ENCODE results near the gene LSG1.

The LSG1 gene

DNA sequence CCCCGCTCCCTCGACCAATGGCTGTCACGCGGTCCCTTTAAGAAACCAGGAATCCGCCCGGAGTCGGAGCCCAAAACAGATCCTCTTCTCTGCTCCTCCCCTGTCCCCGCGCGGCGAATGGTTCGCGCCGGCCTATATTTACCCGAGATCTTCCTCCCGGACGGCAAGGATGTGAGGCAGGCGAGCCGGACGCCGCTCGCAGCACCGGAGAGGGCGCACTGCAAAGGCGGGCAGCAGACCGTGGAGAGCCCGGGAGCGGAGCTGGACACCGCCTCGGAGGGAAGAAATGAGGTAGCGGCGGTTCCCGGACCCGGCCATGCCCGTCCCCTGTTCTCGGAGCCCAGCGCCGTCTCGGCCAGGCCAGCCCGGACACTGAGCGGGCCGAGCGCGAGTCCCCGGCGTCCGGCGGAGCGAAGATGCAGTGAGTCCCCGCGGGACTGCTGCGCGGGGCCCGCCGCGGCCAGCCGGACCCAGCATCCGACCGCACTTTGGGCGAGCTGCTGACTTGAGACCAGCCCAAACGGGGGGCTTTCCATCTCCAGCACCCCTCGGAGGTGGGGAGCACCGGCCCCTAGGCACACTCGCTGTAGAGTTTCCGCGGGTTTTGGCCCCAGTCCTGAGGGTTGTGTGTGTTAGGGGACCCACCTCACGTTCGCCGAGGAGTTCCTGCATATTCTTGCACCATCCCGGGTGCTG, 13.9 kb upstream of the LSG1 start, which contains the start of gene FAM43A:
Gene FAM43A, plus strand, starts transcription at position 166 of the 696 bp plus-strand sequence. CDS start 944 bp downstream, outside the sequence.
- DNase-seq: peak; percentile 94
- H3K4me3 ChIP-seq (ENCODE audit: low read depth, low read length): peak within 1 kb of the TSS; percentile 92
- H3K27me3 ChIP-seq: no peaks in the 10 kb centered on the region
- TF ChIP-seq, protein P1, sequence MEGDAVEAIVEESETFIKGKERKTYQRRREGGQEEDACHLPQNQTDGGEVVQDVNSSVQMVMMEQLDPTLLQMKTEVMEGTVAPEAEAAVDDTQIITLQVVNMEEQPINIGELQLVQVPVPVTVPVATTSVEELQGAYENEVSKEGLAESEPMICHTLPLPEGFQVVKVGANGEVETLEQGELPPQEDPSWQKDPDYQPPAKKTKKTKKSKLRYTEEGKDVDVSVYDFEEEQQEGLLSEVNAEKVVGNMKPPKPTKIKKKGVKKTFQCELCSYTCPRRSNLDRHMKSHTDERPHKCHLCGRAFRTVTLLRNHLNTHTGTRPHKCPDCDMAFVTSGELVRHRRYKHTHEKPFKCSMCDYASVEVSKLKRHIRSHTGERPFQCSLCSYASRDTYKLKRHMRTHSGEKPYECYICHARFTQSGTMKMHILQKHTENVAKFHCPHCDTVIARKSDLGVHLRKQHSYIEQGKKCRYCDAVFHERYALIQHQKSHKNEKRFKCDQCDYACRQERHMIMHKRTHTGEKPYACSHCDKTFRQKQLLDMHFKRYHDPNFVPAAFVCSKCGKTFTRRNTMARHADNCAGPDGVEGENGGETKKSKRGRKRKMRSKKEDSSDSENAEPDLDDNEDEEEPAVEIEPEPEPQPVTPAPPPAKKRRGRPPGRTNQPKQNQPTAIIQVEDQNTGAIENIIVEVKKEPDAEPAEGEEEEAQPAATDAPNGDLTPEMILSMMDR (IDR thresholded peaks at IDR 0.05; ENCODE audit: low read depth, low read length): peak; percentile 12; the same call in 1 of the 2 replicates
- no peaks in the 10 kb centered on the region for H3K9me3 ChIP-seq
- no peaks in the 10 kb centered on the region for H3K36me3 ChIP-seq
- peaks cover 22% of the 10 kb centered on the region for H3K4me1 ChIP-seq

DNA sequence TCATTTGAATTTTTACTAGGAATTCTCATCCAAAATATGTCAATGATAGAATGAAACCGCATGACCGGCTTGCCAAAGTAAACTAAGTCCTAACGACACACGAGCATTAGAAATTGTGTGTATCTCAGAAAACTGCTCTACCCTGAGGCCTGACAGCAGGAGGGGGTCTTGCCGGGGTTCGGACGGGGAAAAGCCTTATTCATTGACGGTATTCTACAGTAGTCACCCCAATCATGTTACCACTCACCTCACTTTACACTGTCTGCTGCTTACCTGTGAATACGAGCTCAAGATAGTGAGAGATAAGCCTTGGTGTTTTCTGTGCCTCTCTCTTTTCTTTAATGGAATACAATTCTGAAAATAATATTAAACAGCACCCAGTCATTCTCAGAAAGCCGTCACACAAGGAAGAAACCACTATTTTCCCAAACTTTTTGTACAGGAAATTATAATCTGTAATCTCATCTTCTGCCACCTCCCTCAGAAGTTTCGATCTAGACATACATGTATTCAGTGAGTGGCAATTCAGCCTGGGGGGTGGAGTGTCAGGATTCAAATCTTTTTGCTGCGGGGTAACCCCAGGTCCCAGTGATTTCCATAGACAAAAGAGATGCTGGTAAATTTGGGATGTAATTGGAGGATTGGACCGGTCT, 13.2 kb upstream of the LSG1 start:
- Histone ChIP-seq H3K4me1 (peaks cover 15% of the 10 kb centered on the region), H3K36me3 (no peaks in the 10 kb centered on the region), H3K4me3 (ENCODE audit: low read depth, low read length) (peak overlapping the region; percentile 92), H3K27me3 (no peaks in the 10 kb centered on the region), H3K9me3 (no peaks in the 10 kb centered on the region)
- DNase-seq: no peak
- TF ChIP-seq, protein P1 (IDR thresholded peaks at IDR 0.05; ENCODE audit: low read depth, low read length): no peak

DNA sequence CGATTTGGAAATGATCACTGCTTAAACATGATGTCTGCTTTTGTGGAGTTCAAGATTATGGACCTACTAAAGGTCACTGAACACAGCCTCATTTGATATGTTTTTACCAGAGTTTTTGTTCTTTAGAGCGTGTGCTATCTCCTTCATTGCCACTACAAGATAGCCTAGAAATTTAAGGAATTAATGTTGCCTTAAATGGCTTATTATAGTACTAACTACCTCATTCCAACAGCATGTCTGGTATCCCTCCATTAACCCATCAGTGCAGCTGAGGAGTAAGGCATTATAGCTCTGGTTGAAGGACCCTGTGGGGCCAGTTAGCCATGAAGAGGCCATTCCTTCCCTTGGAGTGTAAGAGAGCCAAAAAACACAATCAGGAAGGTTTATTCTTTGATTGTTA, 11.4 kb upstream of the LSG1 start:
- 0 out of 2 replicates have a peak, but pooled peaks cover 7% of the 10 kb centered on the region for H3K4me1 ChIP-seq
- TF ChIP-seq, protein P1 (IDR thresholded peaks at IDR 0.05; ENCODE audit: low read depth, low read length): no peak
- H3K27me3 ChIP-seq: no peaks in the 10 kb centered on the region
- H3K4me3 ChIP-seq (ENCODE audit: low read depth, low read length): no peak overlapping the region
- no peak for DNase-seq
- no peaks in the 10 kb centered on the region for H3K36me3 ChIP-seq
- no peaks in the 10 kb centered on the region for H3K9me3 ChIP-seq

DNA sequence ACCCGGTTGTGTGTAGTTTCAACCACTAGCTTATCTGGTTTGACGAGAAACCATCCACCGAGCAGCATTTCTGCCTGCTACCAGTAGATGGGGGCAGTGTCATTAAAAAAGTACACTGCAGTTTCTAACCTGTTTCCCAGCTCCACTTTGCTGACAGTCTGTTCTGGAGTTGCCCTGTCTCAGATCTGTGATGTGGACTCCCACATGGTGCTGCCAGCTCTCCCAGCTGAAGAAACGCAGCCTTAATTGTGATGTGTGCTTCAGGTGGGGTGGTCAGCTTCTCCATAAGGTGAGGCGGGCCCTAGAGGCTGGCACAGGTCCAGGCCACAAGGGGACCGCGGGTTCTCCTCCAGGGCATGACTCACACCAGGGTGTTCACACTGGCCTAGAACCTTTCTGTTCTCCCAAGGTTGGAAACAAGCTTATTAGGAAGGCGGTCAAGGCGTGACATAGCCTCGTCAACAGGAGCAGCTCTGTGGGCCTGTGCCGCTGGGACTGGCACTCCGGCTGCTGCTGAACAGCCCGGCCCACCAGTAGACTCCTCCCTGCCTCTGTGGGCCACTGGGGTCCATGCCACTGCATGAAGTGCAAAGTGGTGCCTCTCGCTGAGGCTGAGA, 10.8 kb upstream of the LSG1 start:
- no peaks in the 10 kb centered on the region for H3K9me3 ChIP-seq
- no peaks in the 10 kb centered on the region for H3K27me3 ChIP-seq
- H3K36me3 ChIP-seq: no peaks in the 10 kb centered on the region
- H3K4me1 ChIP-seq: 0 out of 2 replicates have a peak, but pooled peaks cover 7% of the 10 kb centered on the region
- TF ChIP-seq, protein P1 (IDR thresholded peaks at IDR 0.05; ENCODE audit: low read depth, low read length): peak; percentile 98
- no peak overlapping the region for H3K4me3 ChIP-seq (ENCODE audit: low read depth, low read length)
- DNase-seq: peak; percentile 77

DNA sequence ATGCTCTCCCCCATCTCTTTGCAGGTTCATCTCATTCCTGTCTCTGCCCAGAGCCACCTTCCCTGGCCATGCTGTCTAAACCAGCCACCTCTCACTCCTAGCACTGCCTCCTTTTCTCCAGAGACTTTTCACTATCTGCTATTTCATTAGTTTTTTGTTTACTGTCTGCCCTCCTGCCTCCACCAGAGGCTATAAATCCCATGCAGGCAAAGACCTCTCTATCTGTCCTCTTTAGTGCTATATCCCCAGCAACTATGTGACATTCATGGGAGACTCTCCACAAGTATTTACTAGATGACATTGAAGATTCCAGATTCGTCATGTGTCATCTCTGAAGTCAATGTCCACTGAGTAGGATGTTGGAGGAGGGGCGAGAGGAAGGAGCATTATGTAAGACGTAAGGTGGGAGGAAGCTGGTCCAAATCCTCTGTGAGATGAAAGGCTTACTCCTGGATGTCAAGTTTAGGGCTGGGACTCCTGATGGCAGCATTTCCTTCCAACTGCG, 10.2 kb upstream of the LSG1 start:
- TF ChIP-seq, protein P1 (IDR thresholded peaks at IDR 0.05; ENCODE audit: low read depth, low read length): no peak
- H3K4me3 ChIP-seq (ENCODE audit: low read depth, low read length): no peak overlapping the region
- no peak for DNase-seq

More for the DNA sequence above, 10.2 kb upstream of the LSG1 start:
- Histone ChIP-seq H3K36me3 (no peaks in the 10 kb centered on the region), H3K9me3 (no peaks in the 10 kb centered on the region), H3K4me1 (0 out of 2 replicates have a peak, but pooled peaks cover 7% of the 10 kb centered on the region), H3K27me3 (no peaks in the 10 kb centered on the region)
